NB4 (cell line): ENCODE measurements around the gene DDX54.

Source experiments
- DNase-seq: peaks from one replicate; pipeline ENCODE4 v3.0.0; 2010; ENCODE audit warnings: low read depth
- H3K4me3 ChIP-seq: one replicate; pipeline ENCODE4 v1.5.1; 2011; ENCODE audit warnings: mild to moderate bottlenecking, low read depth, low read length, moderate library complexity
- MYC ChIP-seq: IDR thresholded peaks from 2 replicates; pipeline ENCODE4 v1.6.1; 2011; ENCODE audit warnings: low read depth, low read length
- POLR2A ChIP-seq: IDR thresholded peaks from 2 replicates; pipeline ENCODE4 v1.6.1; 2011; ENCODE audit warnings: mild to moderate bottlenecking; ENCODE audit not compliant: insufficient read length; ENCODE audit errors: extremely low read depth
- TF ChIP-seq, protein P1 (sequence below): IDR thresholded peaks from one replicate; pipeline ENCODE4 v1.5.1; 2012; ENCODE audit warnings: low read depth, low read length
- TF ChIP-seq, protein P2 (sequence below): IDR thresholded peaks from 2 replicates; pipeline ENCODE4 v1.6.1; 2011; ENCODE audit warnings: low read depth, low read length

Gene DDX54, protein sequence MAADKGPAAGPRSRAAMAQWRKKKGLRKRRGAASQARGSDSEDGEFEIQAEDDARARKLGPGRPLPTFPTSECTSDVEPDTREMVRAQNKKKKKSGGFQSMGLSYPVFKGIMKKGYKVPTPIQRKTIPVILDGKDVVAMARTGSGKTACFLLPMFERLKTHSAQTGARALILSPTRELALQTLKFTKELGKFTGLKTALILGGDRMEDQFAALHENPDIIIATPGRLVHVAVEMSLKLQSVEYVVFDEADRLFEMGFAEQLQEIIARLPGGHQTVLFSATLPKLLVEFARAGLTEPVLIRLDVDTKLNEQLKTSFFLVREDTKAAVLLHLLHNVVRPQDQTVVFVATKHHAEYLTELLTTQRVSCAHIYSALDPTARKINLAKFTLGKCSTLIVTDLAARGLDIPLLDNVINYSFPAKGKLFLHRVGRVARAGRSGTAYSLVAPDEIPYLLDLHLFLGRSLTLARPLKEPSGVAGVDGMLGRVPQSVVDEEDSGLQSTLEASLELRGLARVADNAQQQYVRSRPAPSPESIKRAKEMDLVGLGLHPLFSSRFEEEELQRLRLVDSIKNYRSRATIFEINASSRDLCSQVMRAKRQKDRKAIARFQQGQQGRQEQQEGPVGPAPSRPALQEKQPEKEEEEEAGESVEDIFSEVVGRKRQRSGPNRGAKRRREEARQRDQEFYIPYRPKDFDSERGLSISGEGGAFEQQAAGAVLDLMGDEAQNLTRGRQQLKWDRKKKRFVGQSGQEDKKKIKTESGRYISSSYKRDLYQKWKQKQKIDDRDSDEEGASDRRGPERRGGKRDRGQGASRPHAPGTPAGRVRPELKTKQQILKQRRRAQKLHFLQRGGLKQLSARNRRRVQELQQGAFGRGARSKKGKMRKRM

GRCh38 chr12:113185180-113186032 lies at the start of gene DDX54, which contains the start of gene RITA1:
DDX54 (minus strand) TSS chr12:113185478; CDS start chr12:113185451, 27 bp downstream.
RITA1 (plus strand) TSS chr12:113185721; CDS start chr12:113186747, 1,026 bp downstream.
- DNase-seq, result peak; percentile 93
- H3K4me3 ChIP-seq, result peak within 1 kb of the TSS; percentile 94
- TF ChIP-seq POLR2A, result peak; percentile 79
- TF ChIP-seq, protein P1, sequence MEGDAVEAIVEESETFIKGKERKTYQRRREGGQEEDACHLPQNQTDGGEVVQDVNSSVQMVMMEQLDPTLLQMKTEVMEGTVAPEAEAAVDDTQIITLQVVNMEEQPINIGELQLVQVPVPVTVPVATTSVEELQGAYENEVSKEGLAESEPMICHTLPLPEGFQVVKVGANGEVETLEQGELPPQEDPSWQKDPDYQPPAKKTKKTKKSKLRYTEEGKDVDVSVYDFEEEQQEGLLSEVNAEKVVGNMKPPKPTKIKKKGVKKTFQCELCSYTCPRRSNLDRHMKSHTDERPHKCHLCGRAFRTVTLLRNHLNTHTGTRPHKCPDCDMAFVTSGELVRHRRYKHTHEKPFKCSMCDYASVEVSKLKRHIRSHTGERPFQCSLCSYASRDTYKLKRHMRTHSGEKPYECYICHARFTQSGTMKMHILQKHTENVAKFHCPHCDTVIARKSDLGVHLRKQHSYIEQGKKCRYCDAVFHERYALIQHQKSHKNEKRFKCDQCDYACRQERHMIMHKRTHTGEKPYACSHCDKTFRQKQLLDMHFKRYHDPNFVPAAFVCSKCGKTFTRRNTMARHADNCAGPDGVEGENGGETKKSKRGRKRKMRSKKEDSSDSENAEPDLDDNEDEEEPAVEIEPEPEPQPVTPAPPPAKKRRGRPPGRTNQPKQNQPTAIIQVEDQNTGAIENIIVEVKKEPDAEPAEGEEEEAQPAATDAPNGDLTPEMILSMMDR, result no peak
- peak; percentile 90 for TF ChIP-seq MYC
- TF ChIP-seq, protein P2, sequence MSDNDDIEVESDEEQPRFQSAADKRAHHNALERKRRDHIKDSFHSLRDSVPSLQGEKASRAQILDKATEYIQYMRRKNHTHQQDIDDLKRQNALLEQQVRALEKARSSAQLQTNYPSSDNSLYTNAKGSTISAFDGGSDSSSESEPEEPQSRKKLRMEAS, result peak; percentile 97

DNA sequence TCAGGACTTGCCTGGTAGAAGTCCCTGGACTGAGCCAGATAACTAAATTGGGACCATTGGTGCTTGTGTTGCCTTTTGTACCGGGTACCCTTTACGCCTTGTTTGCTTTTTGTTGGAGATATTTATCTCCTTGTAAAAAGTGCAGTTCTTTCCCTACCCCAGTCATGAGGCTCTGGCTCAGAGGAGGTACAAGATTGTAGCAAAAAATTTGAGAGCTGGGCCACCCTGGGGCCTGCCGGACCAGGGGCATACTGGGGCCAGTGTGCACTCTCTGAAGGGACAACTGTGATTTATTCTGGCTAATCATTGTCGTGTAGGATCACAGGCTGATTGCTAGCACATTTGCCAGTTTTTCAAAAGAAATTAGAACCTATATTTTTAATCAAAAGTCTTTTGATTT lies 49.2 kb upstream of the DDX54 start:
- no peak overlapping the region for H3K4me3 ChIP-seq
- no peak for DNase-seq
- TF ChIP-seq, protein P1, result no peak
- TF ChIP-seq MYC, result no peak
- TF ChIP-seq POLR2A, result no peak
- TF ChIP-seq, protein P2, result no peak

DNA sequence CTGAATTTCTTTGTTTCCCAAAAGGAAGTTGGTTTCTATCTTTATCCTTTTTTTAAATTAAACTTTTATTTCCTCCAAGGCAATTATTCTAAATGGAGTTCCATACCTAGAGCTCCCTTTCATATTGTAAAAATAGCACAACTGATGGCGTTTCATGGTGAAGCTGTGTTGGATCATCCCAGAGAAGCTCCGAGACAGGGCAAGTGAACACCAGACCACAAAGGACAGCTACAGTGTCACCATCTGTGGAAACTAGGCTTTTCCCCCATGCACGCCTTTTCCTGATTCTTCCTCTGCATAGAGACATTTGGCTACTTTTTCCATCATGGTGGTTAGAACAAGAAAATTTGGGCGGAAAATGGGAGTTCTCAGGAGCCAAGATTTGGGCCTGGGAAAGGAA lies 48.7 kb upstream of the DDX54 start:
- no peak for TF ChIP-seq MYC
- TF ChIP-seq, protein P2, result no peak
- no peak for TF ChIP-seq POLR2A
- TF ChIP-seq, protein P1, result no peak
- DNase-seq, result no peak
- no peak overlapping the region for H3K4me3 ChIP-seq

- DNase-seq, result no peak
Observed at GRCh38 chr12:113232840-113233585, 47.7 kb upstream of the DDX54 start.

More at GRCh38 chr12:113232840-113233585, 47.7 kb upstream of the DDX54 start:
- H3K4me3 ChIP-seq, result no peak overlapping the region
- TF ChIP-seq MYC, result no peak
- TF ChIP-seq, protein P1, result no peak
- TF ChIP-seq POLR2A, result no peak
- TF ChIP-seq, protein P2, result no peak
